ENCODE measurements around the gene ALDH4A1. TPM values are rescaled to one million over a fixed set of nuclear protein-coding genes. Genes with fewer than 3 reads are reported as not detected.

ALDH4A1 gene
- total and polyA plus RNA-seq, 10 of the 15 experiments (the other 5 are each of a cell fraction or from before 2014, with no cell fraction given) = 0.06 to 25.5 (median 13.0) TPM

- TF ChIP-seq MLLT1 (IDR thresholded peaks at IDR 0.05) = no peak
These were observed 27.1 kb downstream of the ALDH4A1 start (continued) for GRCh38 chr1:18875107-18875795.

GRCh38 chr1:18874600-18874999, 27.8 kb downstream of the ALDH4A1 start:
- ChIA-PET SMC1A (ENCODE audit: uncharacterized antibody, unreplicated experiment) (no interaction called here), POLR2A (no interaction called here), RAD21 (ENCODE audit: unreplicated experiment) (no interaction called here), CTCF (interaction anchor here (1.3 to 3.5 kb wide), 3 partner anchors 54 to 1214 kb away, joined by 3 to 14 read pairs (median 3); no protein-coding TSS in a partner anchor)
- no peak for DNase-seq (ENCODE audit: low read depth, low spot score)
- FAIRE-seq = no peak
- TF ChIP-seq, protein P1, sequence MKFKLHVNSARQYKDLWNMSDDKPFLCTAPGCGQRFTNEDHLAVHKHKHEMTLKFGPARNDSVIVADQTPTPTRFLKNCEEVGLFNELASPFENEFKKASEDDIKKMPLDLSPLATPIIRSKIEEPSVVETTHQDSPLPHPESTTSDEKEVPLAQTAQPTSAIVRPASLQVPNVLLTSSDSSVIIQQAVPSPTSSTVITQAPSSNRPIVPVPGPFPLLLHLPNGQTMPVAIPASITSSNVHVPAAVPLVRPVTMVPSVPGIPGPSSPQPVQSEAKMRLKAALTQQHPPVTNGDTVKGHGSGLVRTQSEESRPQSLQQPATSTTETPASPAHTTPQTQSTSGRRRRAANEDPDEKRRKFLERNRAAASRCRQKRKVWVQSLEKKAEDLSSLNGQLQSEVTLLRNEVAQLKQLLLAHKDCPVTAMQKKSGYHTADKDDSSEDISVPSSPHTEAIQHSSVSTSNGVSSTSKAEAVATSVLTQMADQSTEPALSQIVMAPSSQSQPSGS (IDR thresholded peaks at IDR 0.05; ENCODE audit: low read length) = no peak
- no peak for TF ChIP-seq SREBF2 (IDR thresholded peaks at IDR 0.05; ENCODE audit: low read length)
- no peak for TF ChIP-seq STAT3 (IDR thresholded peaks at IDR 0.05; ENCODE audit: low read depth, low read length)
- TF ChIP-seq MYB (IDR thresholded peaks at IDR 0.05; ENCODE audit: borderline replicate concordance, low read depth, low read length) = no peak
- no peak for ATAC-seq
- in situ Hi-C loops (cut with MboI) (no loop called here), intact Hi-C loops (cut with micrococcal nuclease; ENCODE audit: unreplicated experiment) (no loop called here)
- Histone ChIP-seq H3K4me1 (ENCODE audit: control insufficient read depth, insufficient read depth, low read length) (no peaks in the 10 kb centered on the region), H3K4me3 (no peak overlapping the region), H3K79me2 (ENCODE audit: control insufficient read depth, insufficient read depth, low read length) (no peaks in the 10 kb centered on the region), H3K27ac (ENCODE audit: control insufficient read depth, insufficient read depth) (no peak overlapping the region), H4K20me1 (ENCODE audit: control insufficient read depth, insufficient read depth) (no peaks in the 10 kb centered on the region; the same call in 1 of the 2 replicates), H3K4me2 (ENCODE audit: control insufficient read depth, insufficient read depth) (no peak overlapping the region), H3K36me3 (ENCODE audit: control insufficient read depth in 2 of 2, insufficient read depth in 2 of 2, low read length in 1 of 2) (no peaks in the 10 kb centered on the region), H3K27me3 (replicated peaks in 1 of 2; ENCODE audit: control insufficient read depth in 2 of 2, insufficient read depth in 2 of 2, low read length in 1 of 2) (no peaks in the 10 kb centered on the region; a peak in 1 of 4 replicates), H3K9me3 (replicated peaks; ENCODE audit: control insufficient read depth, insufficient read depth, low read length) (no peaks in the 10 kb centered on the region), H2AFZ (ENCODE audit: control insufficient read depth, low read depth, low read length) (no peak overlapping the region), H3K9ac (ENCODE audit: control insufficient read depth, insufficient read depth, low read length) (no peak overlapping the region)
- WGBS (ENCODE audit: insufficient coverage, insufficient replicate concordance, low lambda C conversion rate, missing lambda C conversion rate) = 69% methylated on average over 8 of the region's 8 CpGs
- no TSS peak for BruUV-seq (replicated peaks)
